Parathyroid adenoma (tissue), 2 donors: ENCODE data around the gene FBRSL1.
A peak's percentile ranks its signal among the peaks of the same experiment; 100 is the strongest.

Experiments
- H2AFZ ChIP-seq: fragments of 300-600 bp; sonication (generic); one replicate; pipeline ENCODE4 v1.7.0; 2017; ENCODE audit warnings: antibody characterized with exemption, mild to moderate bottlenecking
- H3K27ac ChIP-seq: fragments of 300-600 bp; sonication (generic); one replicate; pipeline ENCODE4 v1.7.0; 2017
- H3K27me3 ChIP-seq: fragments of 300-600 bp; sonication (generic); one replicate; pipeline ENCODE4 v1.7.0; 2017; ENCODE audit warnings: low read length; ENCODE audit not compliant: control insufficient read depth, insufficient read depth
- H3K36me3 ChIP-seq: fragments of 300-600 bp; sonication (generic); one replicate; pipeline ENCODE4 v1.7.0; 2017; ENCODE audit warnings: low read length; ENCODE audit not compliant: control insufficient read depth, insufficient read depth
- H3K4me1 ChIP-seq: fragments of 300-600 bp; sonication (generic); one replicate; pipeline ENCODE4 v1.7.0; 2017; ENCODE audit warnings: control low read depth
- H3K4me2 ChIP-seq: fragments of 300-600 bp; sonication (generic); one replicate; pipeline ENCODE4 v1.7.0; 2017; ENCODE audit warnings: low read length
- H3K4me3 ChIP-seq: fragments of 300-600 bp; sonication (generic); one replicate; pipeline ENCODE4 v1.7.0; 2017; ENCODE audit warnings: low read depth, low read length
- H3K79me2 ChIP-seq: fragments of 300-600 bp; sonication (generic); one replicate; pipeline ENCODE4 v1.7.0; 2017; ENCODE audit warnings: control low read depth
- H3K9ac ChIP-seq: fragments of 300-600 bp; sonication (generic); one replicate; pipeline ENCODE4 v1.7.0; 2017; ENCODE audit warnings: mild to moderate bottlenecking
- H3K9me3 ChIP-seq: fragments of 300-600 bp; sonication (generic); one replicate; pipeline ENCODE4 v1.7.0; 2017; ENCODE audit warnings: low read length; ENCODE audit not compliant: control insufficient read depth
- CTCF ChIP-seq: fragments of 300-600 bp; sonication (generic); IDR thresholded peaks from one replicate; pipeline ENCODE4 v1.7.0; 2017; ENCODE audit warnings: antibody characterized with exemption, mild to moderate bottlenecking
- donor health status: primary hyperparathyroidism.

FBRSL1 gene

GRCh38 chr12:132494294-132495164 lies 4.6 kb downstream of the FBRSL1 start:
- Histone ChIP-seq H3K79me2 (peaks cover 85% of the 10 kb centered on the region), H3K36me3 (no peaks in the 10 kb centered on the region), H3K9me3 (no peaks in the 10 kb centered on the region), H3K4me3 (peak overlapping the region; percentile 11), H2AFZ (no peak overlapping the region), H3K4me1 (peaks cover 19% of the 10 kb centered on the region), H3K4me2 (peak overlapping the region; percentile 27), H3K27ac (peak overlapping the region; percentile 0), H3K27me3 (no peaks in the 10 kb centered on the region), H3K9ac (no peak overlapping the region)
- TF ChIP-seq CTCF: no peak

- TF ChIP-seq CTCF: no peak
- Histone ChIP-seq H3K9ac (no peak overlapping the region), H3K27me3 (no peaks in the 10 kb centered on the region), H3K27ac (no peak overlapping the region), H3K9me3 (no peaks in the 10 kb centered on the region), H3K36me3 (no peaks in the 10 kb centered on the region), H3K79me2 (peaks cover 92% of the 10 kb centered on the region), H2AFZ (no peak overlapping the region), H3K4me3 (no peak overlapping the region), H3K4me2 (no peak overlapping the region), H3K4me1 (peaks cover 19% of the 10 kb centered on the region)
Measured at GRCh38 chr12:132495165-132495544, 5.2 kb downstream of the FBRSL1 start.

GRCh38 chr12:132495629-132496357 lies 5.8 kb downstream of the FBRSL1 start:
- no peak overlapping the region for H3K4me2 ChIP-seq
- H3K9ac ChIP-seq: no peak overlapping the region
- H3K4me3 ChIP-seq: no peak overlapping the region
- H3K27me3 ChIP-seq: no peaks in the 10 kb centered on the region
- TF ChIP-seq CTCF: no peak
- no peaks in the 10 kb centered on the region for H3K36me3 ChIP-seq
- no peak overlapping the region for H3K27ac ChIP-seq
- no peak overlapping the region for H2AFZ ChIP-seq
- H3K4me1 ChIP-seq: peaks cover 19% of the 10 kb centered on the region
- peaks cover 98% of the 10 kb centered on the region for H3K79me2 ChIP-seq
- no peaks in the 10 kb centered on the region for H3K9me3 ChIP-seq

- Histone ChIP-seq H3K27me3 (no peaks in the 10 kb centered on the region), H3K4me1 (peaks cover 20% of the 10 kb centered on the region), H3K27ac (no peak overlapping the region)
Measured at GRCh38 chr12:132496358-132496669, 6.4 kb downstream of the FBRSL1 start.

More at GRCh38 chr12:132496358-132496669, 6.4 kb downstream of the FBRSL1 start:
- no peak for TF ChIP-seq CTCF
- Histone ChIP-seq H3K9ac (no peak overlapping the region), H2AFZ (no peak overlapping the region), H3K36me3 (no peaks in the 10 kb centered on the region), H3K4me3 (no peak overlapping the region), H3K79me2 (peaks cover 100% of the 10 kb centered on the region), H3K4me2 (no peak overlapping the region), H3K9me3 (no peaks in the 10 kb centered on the region)
